ENCODE data around the gene PARD3.

GRCh38 chr10:34727595-34728033 is 87.5 kb downstream of the PARD3 start:
- TF ChIP-seq CTCF (IDR thresholded peaks at IDR 0.05; ENCODE audit: insufficient read depth, low read depth, low read length), result no peak
- no peak for TF ChIP-seq EZH2 (IDR thresholded peaks at IDR 0.05; ENCODE audit: insufficient read depth, low read length)

All from astrocyte (in vitro differentiated cells and primary cell).